ENCODE measurements around the gene STUB1. TPM values are rescaled to one million over a fixed set of nuclear protein-coding genes. Genes with fewer than 3 reads are reported as not detected.

The STUB1 gene
- total RNA-seq, 1 experiment from 2014 or later = 102 TPM

DNA sequence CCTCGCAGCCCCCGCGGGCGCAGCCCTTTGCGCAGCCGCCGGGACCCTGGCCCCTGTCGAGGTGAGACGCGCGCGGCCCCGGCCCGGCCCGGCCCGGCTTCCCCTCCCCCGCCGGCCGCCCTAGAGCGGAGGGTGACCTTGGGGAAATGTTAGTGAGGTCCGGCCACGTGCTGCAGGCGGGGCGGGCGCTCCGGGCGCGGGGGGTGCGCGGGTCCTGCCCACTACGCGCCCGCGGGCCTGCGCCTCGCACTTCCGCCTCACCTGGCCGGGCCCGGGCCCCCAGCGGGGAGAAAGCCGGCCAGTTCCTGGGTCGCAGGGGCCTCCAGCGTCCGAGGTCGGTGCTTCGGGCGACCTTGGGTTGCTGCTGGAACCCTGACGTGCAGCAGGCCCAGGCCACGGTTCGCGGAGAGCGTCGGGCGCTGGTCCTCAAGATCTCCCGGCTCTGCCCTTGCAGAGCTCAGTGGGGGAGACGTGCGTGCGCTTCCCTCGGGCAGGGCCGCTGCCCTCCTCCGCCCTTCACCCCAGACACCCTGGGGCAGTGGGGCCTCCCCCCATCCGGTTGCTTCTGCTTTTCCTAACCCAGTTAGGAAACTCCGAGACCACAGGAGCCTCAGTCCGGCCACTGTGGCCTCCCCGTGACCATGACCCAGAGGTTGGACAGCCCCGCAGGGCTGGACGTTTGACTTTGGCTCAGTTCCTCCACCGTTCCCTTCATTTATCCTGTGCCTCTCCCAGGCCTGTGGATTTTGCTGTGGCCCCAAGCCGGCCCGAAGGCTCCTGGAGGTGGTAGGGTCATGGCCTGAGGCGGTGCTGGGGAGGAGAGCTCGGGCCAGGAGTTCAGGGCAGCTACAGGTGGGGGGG, 37.8 kb upstream of the STUB1 start:
- no peaks in the 10 kb centered on the region for H3K9me3 Mint-ChIP-seq (ENCODE audit: low read depth, unreplicated experiment)
- H3K27me3 Mint-ChIP-seq (ENCODE audit: unreplicated experiment) = no peaks in the 10 kb centered on the region
- CTCF ChIA-PET = no interaction called here
- H3K4me1 Mint-ChIP-seq (ENCODE audit: low read depth, unreplicated experiment) = peaks cover 30% of the 10 kb centered on the region
- DNase-seq = peak; percentile 69
- H3K4me3 Mint-ChIP-seq (ENCODE audit: low read depth, unreplicated experiment) = peak overlapping the region; percentile 76
- intact Hi-C loops (cut with micrococcal nuclease; ENCODE audit: unreplicated experiment) = no loop called here
- TSS peak; percentile 31 for BruUV-seq (replicated peaks)
- TF ChIP-seq, protein P1, sequence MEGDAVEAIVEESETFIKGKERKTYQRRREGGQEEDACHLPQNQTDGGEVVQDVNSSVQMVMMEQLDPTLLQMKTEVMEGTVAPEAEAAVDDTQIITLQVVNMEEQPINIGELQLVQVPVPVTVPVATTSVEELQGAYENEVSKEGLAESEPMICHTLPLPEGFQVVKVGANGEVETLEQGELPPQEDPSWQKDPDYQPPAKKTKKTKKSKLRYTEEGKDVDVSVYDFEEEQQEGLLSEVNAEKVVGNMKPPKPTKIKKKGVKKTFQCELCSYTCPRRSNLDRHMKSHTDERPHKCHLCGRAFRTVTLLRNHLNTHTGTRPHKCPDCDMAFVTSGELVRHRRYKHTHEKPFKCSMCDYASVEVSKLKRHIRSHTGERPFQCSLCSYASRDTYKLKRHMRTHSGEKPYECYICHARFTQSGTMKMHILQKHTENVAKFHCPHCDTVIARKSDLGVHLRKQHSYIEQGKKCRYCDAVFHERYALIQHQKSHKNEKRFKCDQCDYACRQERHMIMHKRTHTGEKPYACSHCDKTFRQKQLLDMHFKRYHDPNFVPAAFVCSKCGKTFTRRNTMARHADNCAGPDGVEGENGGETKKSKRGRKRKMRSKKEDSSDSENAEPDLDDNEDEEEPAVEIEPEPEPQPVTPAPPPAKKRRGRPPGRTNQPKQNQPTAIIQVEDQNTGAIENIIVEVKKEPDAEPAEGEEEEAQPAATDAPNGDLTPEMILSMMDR (IDR thresholded peaks at IDR 0.05; ENCODE audit: unreplicated experiment) = no peak
- no peak overlapping the region for H3K27ac Mint-ChIP-seq (ENCODE audit: unreplicated experiment)
- peaks cover 71% of the 10 kb centered on the region for H3K36me3 Mint-ChIP-seq (ENCODE audit: insufficient read depth, unreplicated experiment)

DNA sequence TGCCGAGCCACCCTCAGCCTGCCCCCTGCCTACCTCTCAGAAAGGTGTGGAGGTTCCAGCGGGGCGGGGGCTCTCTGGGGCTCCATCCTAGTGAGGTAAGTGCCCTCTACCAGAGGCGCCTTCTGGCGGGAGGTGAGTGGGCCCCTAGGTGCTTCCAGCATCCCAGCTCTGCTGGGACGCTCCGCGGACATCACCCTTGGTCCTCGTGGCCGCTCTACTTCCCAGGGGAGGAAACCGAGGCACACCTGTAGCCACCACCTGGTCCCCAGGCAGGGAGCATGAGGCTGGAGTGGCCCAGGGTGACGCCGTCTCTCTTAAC, 37.2 kb upstream of the STUB1 start:
- no TSS peak for BruUV-seq (replicated peaks)
- Mint-ChIP-seq H3K27me3 (ENCODE audit: unreplicated experiment) (no peaks in the 10 kb centered on the region), H3K4me3 (ENCODE audit: low read depth, unreplicated experiment) (peak overlapping the region; percentile 76), H3K27ac (ENCODE audit: unreplicated experiment) (no peak overlapping the region), H3K9me3 (ENCODE audit: low read depth, unreplicated experiment) (no peaks in the 10 kb centered on the region), H3K4me1 (ENCODE audit: low read depth, unreplicated experiment) (peaks cover 30% of the 10 kb centered on the region), H3K36me3 (ENCODE audit: insufficient read depth, unreplicated experiment) (peaks cover 69% of the 10 kb centered on the region)
- CTCF ChIA-PET = no interaction called here
- intact Hi-C loops (cut with micrococcal nuclease; ENCODE audit: unreplicated experiment) = no loop called here
- TF ChIP-seq, protein P1 (IDR thresholded peaks at IDR 0.05; ENCODE audit: unreplicated experiment) = no peak
- no peak for DNase-seq

DNA sequence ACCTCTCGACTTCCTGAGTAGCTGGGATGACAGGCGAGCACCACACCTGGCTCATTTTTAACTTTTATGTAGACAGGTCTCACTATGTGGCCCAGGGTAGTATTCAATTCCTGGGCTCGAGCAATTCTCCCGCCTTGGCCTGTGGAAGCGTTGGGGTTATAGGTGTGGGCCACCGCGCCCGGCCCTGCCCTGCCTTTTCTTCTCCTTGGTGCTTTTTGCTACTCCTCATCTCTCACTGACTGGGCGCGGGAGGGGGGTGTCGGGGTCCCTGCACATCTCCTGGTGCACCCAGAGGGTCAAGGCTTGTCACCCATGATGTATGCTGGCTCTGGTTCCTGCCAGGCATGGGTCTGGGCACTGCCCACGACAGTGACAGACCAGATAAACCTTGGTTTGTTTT, 35.7 kb upstream of the STUB1 start:
- no peak for DNase-seq
- Mint-ChIP-seq H3K27ac (ENCODE audit: unreplicated experiment) (peak overlapping the region; percentile 62), H3K9me3 (ENCODE audit: low read depth, unreplicated experiment) (no peaks in the 10 kb centered on the region), H3K4me1 (ENCODE audit: low read depth, unreplicated experiment) (peaks cover 30% of the 10 kb centered on the region), H3K4me3 (ENCODE audit: low read depth, unreplicated experiment) (peak overlapping the region; percentile 76), H3K27me3 (ENCODE audit: unreplicated experiment) (no peaks in the 10 kb centered on the region), H3K36me3 (ENCODE audit: insufficient read depth, unreplicated experiment) (peaks cover 83% of the 10 kb centered on the region)
- TF ChIP-seq, protein P1 (IDR thresholded peaks at IDR 0.05; ENCODE audit: unreplicated experiment) = no peak
- CTCF ChIA-PET = no interaction called here
- intact Hi-C loops (cut with micrococcal nuclease; ENCODE audit: unreplicated experiment) = no loop called here
- no TSS peak for BruUV-seq (replicated peaks)

DNA sequence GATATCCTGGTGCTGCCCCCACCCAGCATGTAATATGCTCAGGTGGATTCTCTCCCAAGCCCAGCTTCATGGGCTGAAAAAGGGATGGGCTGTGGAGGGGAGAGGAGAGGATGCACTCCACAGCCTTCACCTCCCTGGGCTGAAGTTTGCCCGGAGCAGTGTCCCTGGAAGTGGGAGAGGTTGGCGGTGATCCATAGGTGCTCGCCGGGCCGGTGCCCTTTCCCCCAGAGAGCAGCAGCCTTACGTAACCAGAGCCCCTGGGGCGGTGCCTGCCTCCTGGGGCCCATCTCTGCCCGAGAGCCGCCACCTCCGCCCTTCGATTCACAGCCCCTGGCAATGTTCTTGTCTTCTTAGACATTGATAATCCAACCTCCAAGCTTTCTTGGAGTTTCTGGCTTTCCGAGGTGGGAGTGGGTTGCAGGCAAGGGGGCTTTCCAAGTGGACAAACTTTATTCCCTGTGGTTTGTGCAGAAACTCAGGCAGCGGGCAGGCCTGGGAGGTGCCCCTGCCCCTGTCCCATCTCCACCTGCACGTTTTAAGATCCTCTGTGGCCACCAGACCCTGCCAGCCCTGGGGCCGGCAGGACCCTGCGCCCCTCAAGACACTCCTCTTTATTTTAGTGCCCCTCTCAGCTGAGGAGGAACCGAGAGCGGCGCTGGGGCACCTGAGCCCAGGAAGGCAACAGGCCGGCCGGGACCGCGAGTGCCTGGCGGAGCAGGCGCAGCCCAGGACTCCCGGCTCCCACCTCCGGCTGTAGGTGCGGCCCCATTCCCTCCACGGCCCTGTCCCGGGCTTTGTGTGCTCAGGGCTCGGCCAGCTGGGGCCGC, 34.1 kb upstream of the STUB1 start:
- TF ChIP-seq, protein P1 (IDR thresholded peaks at IDR 0.05; ENCODE audit: unreplicated experiment) = no peak
- CTCF ChIA-PET = no interaction called here
- Mint-ChIP-seq H3K4me1 (ENCODE audit: low read depth, unreplicated experiment) (peaks cover 30% of the 10 kb centered on the region), H3K27me3 (ENCODE audit: unreplicated experiment) (no peaks in the 10 kb centered on the region), H3K9me3 (ENCODE audit: low read depth, unreplicated experiment) (no peaks in the 10 kb centered on the region), H3K27ac (ENCODE audit: unreplicated experiment) (no peak overlapping the region), H3K36me3 (ENCODE audit: insufficient read depth, unreplicated experiment) (peaks cover 92% of the 10 kb centered on the region), H3K4me3 (ENCODE audit: low read depth, unreplicated experiment) (peak overlapping the region; percentile 77)
- no TSS peak for BruUV-seq (replicated peaks)
- no peak for DNase-seq
- intact Hi-C loops (cut with micrococcal nuclease; ENCODE audit: unreplicated experiment) = no loop called here
